ENCODE data around the gene PPP1R16B.
"Not testable (repeated sequence)": the region's sequence is repeated elsewhere in the genome, so short reads cannot be mapped to it uniquely, and the experiment has no call there.

The PPP1R16B gene

DNA sequence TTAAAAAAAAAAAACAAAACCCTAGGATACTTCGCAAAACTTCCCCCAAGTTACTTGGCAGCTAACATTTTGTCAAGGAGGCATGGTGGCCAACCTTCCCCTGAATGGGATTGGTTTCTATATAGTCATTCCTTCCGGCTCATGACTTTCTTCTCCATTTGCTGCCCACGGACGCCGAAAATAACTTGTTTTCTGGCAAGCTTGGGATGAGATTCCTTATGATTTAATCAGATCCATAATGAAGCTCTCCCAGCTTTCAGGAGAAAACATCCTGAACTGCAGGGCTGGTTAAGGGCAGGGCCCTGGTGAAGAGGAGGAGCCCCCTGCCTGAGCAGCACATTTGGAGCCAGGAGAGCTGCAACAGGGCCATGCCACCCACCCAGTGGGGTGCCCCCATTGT lies 49.9 kb downstream of the PPP1R16B start:
- DNase-seq = no peak

DNA sequence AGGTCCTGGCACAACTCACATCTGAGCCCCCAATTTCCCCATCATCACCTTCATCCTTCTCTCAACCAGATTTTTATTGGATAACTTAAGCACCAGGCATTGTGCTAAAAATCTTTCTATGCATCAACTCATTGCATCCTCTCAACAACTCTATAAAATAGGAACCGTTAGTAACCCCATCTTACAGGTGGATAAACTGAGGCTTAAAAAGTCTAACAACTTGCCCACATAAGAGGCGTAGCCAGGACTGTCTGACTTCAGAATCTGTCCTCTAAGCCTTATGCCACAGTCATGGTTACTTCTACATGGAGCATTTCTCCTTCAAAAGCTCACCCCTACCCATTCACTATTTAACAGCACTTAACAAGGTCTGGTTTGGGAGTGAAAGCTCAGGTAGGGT lies 51.1 kb downstream of the PPP1R16B start:
- DNase-seq = no peak

DNA sequence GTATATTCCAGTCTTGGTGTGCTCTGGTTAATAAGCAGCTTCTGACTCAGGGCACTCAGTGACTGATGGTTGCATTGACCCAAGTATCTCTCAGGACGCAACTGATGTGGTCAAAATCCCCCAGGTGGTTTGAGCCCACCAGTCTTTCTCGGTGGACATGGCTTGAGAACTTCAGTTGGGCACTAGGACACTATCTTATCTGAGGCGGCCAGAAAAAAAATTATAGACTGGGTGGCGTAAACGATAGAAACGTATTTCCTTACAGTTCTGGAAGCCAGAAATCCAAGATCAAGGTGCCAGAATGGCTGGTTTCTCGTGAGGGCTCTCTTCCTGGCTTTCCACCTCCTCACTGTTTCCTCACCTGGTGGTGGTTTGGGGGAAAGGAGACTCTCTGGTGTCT lies 52.2 kb downstream of the PPP1R16B start:
- DNase-seq = no peak

DNA sequence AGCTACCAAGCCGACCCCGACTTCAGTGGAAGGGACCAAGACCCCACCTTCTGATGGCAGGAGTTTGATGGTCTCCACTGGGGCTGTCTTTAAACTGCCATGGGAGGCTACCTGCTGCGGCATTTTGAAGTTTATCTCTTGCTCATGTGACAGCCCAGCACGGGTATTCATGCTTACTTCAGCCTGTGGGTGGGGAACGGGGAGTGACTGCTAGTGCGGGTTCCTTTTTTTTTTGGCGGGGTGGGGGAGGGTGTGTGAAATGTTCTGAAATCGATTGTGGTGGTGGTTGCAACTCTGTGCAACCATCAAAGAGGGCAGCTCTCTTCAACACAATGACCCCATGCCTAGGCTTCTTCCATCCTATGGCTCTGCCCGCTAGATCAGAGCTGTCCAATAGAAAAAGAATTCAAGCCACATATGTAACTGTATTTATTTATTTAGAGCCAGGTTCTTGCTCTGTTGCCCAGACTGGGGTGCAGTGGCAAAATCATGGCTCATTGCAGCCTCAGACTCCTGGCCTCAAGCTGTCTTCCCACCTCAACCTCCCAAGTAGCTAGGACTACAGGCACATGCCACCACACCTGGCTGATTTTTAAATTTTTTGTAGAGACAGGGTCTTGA lies 53.7 kb downstream of the PPP1R16B start:
- DNase-seq = no peak

DNA sequence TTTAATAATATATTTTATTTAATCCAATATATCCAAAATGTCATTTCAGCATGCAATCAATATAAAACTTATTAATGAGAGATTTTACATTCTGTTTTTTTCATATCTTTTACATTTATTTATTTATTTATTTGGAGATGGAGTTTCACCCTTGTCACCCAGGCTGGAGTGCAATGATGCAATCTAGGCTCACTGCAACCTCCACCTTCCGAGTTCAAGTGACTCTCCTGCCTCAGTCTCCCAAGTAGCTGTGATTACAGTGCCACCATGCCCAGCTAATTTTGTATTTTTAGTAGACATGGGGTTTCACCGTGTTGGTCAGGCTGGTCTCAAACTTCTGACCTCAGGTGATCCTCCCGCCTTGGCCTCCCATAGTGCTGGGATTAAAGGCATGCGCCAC lies 54.4 kb downstream of the PPP1R16B start:
- DNase-seq = not testable (repeated sequence)

DNA sequence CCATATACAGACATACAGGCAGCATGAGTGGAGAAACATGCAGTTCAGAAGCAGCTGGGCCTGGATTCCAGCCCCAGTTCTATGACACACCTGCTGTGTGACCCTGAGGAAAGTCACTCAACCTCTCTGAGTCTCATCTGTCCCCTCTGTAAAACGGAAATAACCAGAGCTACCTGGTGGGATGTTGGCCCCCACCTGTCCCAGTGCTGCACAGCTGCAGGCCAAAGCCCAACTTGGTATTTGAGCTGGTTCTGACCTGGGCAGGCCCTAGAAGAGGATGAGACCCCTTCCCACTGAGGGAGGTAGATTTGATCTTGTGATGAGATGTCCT lies 55.5 kb downstream of the PPP1R16B start:
- no peak for DNase-seq

DNA sequence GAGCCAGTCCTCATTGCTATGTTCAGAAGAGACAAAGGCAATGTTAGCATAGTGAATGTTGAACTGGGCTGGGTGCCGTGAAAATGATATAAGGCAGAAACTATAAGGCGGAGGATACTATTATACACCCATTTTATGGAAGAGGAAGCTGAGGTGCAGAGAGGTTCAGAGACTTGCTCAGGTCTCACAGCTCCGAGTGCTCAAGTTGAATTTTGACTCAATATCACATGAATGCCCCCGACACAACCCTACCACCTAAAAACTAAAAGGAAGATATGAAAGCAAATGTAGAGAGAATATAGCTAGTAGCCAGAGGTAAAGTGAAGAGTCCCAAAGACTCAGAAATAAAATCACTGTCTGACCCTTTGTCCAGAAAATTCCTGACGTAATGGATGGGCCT lies 56.7 kb downstream of the PPP1R16B start:
- DNase-seq = no peak

DNA sequence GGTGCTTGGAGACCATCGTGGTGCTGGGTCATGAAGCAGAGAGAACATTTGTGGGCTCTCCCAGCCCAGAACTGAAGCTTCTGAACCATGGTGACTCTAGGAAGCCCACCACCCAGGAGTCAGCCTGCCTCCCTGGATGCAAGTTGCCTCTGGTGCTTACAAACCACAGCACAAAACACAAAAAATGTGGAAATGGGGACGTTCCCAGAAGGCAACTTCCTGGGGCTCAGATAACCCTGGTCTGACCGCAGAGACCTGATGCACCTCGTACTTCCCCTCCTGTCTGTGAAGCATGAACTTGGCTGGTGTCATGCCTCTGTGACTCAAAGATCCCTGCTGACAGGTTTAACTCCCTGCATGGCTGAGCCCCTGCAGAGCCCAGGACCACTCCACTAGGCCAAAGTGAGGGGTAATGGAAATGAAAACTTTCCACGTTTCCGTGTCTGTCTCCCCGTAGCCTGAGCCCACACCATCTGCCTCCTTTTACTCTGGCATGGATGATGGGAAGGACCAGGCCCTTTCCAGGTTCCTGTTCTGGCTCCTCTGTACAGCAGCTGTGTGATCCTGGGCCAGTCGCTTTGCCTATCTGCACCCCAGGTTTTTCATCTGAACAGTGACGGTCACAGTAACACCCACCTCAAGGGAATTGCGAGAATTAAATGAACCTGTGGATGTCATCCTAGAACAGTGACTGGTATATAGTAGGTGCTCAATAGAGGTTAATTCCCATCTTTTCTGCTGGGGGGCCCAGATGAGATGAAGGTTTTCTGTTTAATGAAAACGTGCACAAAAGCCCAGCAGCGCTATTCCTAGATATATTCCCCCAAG lies 57.7 kb downstream of the PPP1R16B start:
- DNase-seq = no peak

DNA sequence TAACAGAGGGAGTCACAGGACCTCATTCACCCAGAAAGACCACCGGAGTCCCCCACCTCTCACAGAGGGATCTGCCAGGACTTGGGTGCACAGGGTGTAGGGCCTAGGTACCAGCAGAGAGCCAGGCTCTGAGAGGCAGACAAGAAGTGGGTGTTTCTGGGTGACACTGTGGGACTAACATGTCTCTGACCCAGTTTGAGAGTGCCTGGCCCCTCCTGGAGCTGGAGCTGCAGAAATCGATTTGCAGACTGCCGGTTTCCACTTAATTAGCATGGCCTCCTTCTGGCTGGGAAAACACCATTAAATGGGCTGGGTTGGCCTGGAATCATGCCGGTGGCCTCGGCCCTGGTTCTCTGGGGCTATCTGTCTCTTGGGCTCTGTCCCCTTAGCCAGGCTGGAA lies 59.2 kb downstream of the PPP1R16B start:
- DNase-seq = no peak

DNA sequence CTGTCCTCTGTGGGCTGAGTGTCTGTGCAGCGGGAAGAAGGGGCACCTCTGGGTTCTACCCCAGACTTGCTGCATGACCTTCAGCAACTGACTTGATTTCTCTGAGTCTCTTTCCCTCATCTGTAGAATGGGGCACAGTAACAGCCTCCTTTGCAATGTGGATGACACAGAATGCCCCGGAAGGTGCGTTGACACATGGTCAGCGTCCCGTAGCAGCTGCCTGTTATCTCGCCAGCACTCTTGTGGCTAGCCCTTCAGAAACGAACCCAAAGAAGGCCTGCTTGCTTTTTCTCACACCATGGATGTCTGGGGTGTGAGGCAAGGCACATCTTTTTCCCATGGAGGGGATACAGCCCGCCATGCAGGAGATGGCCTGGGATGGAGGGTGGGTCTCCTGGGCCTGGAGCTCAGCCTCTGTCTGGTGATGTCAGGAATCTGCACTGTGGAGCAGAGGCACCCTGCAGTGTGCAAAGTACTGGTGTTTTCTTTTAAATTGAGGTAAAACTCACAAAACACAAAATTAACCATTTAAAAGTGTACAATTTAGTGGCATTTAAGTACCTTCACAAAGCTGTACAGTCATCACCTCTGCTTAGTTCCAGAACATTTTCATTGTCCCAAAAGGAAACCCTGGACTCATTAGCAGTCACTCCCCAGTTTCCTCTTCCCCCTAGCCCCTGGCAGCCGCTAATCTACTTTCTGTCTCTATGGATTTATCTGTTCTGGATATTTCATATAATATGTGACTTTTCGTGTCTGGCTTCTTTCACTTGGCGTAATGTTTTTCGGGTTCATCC lies 61.0 kb downstream of the PPP1R16B start:
- DNase-seq = no peak

DNA sequence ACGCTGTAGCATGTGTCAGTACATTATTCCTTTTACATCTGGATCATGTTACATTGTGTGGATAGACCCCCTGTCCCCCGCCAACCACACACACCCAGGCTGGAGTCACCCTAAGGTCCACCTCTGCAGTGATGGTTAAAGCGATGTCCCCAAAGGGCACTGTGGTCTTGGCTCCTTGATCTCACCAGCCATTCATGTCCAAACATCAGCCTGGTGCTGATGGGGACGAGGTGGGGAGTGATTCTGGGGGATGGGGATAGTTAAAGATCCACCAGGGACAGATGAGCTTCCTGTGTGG lies 61.5 kb downstream of the PPP1R16B start:
- no peak for DNase-seq

DNA sequence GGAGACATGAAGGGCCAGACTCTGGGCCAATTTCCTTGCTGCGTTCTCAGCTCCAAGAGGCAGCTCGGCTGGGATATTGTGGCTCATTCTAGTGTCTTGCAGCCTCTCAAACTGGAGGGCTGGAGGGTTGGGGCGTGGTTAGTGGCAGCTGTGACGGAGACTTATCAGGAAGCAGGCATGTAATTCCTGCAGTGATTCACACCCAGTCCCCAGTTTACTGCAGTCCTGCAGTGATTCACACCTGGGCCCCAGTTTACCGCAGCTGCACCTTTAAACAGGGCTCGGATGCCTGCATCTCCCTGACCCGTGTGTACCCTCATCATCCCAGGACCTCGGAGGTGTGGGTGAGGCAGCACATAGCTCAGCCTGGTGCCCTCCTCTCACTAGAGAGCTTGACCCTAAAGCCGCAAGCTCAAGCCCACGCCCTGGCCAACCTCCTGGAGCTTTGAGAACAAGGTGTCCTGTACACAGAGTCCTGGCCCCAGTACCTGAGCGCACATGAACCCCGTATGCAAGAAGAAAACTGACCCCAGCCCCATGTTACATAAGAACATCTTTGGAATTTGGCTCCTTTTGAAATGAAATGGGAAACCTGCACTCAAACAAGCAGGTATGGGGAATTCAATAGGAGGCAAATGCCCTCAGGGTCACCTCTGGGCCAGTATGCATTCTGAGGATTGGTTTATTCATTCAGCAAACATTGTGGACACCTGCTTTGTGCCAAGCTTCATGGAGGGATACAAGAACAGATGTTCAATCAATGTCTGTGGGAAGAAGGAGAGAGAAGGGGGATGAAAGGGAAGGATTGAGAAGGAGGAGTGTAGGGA lies 65.4 kb downstream of the PPP1R16B start:
- DNase-seq = no peak

DNA sequence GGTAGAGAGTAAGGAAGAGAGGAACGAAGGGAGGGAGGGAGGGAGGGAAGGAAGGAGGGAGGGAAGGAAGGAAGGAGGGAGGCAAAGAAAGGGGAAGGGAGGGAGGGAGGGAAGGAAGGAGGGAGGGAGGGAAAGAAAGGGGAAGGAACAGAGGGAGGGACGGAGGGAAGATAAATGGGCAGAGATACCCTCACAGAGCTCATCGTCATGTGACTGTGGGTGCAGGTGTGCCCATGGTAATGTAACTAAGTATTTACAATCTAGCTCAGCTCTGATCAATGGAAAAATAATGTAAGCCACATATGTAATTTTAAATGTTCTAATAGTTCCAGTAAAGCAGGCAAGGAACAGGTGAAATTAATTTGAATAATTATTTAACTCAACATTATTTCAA lies 66.1 kb downstream of the PPP1R16B start:
- no peak for DNase-seq

DNA sequence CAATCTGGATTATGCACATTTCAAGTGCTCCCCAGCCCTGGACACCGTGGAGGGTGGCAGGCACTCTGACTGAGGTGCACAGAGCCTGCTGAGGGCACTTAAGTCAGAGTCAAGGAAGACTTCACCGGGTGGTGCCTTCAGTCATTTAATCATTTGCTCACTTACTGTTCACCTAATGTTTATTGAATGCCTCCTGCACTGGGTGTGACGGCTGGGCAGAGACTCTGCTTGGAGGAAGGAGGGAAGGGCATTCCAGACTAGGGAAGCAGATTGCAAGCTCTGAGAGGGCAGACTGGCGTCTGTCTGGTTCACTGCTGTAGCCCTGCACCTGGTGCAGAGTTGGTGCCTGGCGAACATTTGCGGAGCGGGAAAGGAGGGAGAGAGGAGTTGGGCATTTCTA lies 66.5 kb downstream of the PPP1R16B start:
- DNase-seq = no peak

DNA sequence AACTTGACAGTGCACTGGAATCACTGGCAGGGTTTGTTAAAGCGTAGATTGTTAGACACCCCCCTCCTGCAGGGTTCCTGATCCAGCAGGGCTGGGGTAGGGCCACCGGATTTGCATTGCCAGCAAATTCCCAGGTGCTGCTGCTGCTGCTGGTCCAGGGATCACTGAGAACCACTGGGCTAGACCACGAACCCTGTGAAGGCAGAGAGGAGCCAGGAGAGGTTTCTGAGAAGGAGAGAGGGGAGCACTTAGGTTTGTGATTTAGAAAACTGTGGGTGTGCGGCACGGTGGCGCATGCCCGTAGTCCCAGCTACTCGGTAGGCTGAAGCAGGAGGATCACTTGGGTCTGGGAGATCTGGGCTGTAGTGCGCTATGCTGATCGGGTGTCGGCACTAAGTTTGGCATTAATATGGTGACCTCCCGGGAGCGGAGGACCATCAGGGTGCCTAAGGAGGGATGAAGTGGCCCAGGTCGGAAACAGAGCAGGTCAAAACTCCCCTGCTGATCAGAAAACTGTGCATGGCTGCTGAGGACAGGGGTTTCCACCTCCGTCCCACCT lies 67.1 kb downstream of the PPP1R16B start:
- no peak for DNase-seq

DNA sequence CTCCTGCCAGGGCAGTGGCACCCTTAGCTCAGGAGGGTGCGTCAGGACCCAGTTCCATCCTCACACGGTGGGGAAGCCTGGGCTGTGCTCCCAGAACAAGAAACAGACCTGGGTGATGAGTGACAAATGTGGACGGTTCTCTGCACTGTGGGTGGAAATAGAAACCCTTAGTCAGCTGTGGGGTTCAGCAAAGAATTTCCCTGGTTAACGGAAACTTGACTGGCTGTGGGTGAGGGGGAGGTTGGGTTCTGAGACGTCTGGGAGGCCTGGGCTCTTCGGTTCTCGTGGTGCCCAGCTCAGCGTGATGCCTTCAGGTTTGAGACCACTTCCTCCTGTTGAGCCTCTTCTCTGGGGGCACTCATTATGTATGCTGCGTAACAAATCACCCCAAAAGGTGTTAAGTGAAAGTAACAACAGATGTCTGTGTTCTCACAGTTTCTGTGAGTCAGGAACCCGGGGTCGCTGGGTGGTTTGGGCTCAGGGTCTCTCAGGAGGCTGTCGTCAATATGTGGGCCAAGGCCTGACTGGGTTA lies 67.6 kb downstream of the PPP1R16B start:
- no peak for DNase-seq

DNA sequence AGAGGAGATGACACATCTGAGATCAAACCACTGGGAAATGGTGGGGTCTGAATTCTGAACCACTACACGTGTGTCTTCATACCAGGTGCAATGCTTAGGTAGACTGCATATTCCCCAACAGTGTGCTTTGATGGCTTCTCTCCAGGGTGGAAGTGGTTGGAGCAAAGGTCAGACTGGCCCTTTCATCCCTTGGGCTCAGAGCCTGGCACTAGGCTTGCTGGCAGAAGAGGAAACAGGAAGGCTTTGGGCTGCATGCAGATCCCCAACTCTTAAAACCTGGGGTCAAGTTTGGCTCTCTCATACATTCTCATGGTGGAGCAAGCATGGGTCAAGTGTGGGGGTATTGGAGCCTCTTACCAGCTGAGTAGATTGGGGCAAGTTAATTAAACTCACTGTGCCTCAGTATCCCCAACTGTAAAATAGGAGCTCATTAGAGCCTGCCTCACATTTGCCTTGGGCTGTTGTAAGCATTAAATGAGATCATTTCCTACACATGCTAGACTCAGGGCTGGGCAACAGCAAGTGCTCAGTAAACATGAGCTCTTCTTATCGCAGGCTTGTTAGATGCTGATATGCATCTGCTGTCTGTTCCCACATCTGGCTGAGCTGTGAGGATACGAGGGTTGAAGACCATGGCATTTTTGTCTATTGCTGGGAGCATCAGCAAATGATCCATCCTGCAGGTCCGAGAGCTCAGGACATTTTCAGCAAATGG lies 69.1 kb downstream of the PPP1R16B start:
- no peak for DNase-seq

DNA sequence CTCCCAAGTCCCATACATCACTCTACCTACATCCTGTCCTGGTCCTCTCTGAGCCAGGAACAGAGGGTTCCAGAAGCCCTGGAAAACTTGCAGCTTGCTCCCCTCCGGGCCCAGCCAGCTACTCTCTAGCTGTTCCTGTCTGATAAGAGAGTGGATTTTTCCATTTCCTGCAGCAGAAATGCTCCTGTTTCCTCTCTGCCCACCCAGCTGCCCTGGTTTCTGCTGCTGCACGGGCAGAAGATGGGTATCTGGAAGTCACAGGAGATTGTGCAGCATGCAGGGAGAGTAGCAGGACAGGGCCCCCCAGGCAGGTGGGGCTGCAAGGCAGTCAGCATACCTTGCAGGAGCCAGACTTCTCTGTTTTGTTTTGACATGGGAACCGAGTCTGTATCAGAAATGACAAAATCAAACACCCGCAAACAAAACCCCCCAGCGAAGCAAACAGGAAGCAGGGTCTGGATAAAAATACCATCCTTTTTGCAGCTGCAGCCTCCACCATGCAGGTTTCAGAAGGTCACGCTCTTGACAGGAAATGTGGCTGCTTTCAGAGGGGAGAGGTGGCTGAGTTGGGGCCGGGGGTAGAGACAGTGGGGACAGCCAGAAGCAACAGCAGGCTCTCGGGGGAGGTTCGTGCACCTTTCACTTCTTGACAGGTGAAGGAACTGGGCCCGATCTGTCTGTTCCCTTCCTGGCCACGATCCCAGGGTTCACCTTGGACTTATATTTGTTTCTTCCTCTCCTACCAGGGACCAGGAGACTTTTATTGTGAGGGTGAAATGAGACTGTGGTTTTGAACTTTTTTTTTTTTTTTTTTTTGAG lies 69.9 kb downstream of the PPP1R16B start:
- DNase-seq = no peak

DNA sequence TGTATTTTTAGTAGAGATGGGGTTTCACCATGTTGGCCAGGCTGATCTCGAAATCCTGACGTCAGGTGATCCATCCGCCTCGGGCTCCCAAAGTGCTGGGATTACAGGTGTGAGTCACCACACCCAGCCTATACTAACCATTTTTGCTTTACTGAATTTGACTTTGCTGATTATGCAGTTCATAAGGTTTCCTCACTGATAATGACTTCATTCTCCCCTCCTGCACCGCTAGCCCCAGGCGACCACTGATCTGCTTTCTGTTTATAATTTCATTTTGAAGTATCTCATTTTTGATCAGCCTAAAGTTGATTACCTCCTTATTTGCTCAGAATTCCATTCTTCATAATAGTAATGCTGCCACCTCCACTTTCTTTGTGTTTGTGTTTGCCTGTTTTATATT lies 72.0 kb downstream of the PPP1R16B start:
- no peak for DNase-seq

DNA sequence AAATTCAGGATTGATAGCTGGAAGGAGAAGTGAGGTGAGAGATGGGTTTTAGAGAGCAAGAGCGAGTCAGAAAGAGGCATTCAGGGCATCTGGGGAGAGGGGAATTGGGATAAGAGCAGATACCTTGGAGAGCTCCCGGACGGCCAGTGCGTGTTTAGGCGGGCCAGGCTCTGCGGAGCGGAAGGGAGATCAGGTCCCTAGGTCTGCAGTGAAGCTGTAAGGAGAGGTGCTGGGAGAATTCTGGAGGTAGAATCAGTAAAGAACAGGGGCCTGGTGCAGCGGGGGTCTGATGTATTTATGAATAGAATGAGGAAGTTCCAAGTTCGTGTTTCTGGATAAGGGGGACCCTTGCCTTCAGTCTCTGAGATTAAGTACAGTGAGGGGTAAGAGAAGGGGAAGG lies 73.4 kb downstream of the PPP1R16B start:
- no peak for DNase-seq

All from NCI-H1436 treated with DMSO at 0.1 percent for 48 hours (cell line).